Activated CD4-positive, alpha-beta T cell treated with anti-CD3 and anti-CD28 coated beads, Interleukin-2, amount 50 U/mL, for 24 hours (primary cell): ENCODE results near the gene SHMT2.

ENCODE experiments used
- DNase-seq, 2 donors: peaks; one replicate each; pipeline ENCODE4 v3.0.0-alpha.2; 2020; ENCODE audit warnings: low read depth in 1 of 2, low spot score in 1 of 2

SHMT2 gene

DNA sequence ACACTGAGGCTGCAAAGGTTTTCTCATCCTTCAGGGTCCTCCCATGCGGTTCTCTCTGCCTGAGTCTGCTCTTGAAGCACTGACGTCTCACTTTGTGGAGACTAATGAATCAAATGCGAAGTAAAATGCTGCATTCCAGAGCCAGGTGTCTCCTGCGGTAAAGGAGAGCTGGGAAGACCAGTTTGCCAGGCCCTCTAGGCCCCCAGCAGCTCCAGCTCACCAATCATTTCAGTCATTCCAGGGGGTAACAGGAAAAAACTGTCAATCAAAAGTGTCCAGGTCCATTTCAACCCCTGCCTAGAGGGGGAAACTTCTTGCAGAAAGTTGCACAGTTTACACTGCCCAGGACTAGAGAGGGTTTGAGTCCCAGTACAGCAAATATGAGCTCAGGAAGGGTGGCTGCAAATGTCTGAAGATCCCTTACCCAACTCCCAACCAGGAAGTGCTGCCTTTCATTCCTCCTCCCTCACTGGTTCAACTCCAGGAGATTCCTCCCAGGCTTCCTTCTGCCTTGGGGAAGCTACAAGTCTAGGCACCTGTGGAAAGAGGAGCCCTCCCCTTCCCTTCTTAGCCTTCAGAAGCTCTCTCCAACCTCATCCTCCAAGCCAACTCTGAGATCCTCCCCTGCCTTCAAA, 15.6 kb upstream of the SHMT2 start:
- DNase-seq: no peak

DNA sequence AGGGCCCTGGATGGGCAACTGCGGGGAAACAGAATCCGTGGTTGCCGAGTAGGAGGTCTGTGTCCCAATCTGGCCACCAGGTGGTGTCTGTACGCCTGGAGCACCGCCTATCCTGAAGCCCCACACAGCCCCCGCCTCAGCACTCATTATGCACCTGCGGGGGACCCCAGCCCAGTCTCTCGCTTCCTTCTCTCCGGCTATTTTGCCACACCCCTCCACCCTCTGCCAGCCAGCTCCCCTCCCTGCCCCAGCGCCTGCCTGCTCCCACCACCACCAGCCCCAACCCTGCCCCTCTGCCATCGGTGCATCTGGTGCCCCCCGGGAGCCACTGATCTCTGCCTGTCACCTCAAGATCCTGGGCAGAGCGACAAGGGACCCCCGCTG, 15.1 kb upstream of the SHMT2 start:
- DNase-seq: peak; percentile 43 to 44

GRCh38 chr12:57215065-57215464, 14.4 kb upstream of the SHMT2 start:
- no peak for DNase-seq

GRCh38 chr12:57215668-57216013, 13.9 kb upstream of the SHMT2 start:
- DNase-seq: no peak

DNA sequence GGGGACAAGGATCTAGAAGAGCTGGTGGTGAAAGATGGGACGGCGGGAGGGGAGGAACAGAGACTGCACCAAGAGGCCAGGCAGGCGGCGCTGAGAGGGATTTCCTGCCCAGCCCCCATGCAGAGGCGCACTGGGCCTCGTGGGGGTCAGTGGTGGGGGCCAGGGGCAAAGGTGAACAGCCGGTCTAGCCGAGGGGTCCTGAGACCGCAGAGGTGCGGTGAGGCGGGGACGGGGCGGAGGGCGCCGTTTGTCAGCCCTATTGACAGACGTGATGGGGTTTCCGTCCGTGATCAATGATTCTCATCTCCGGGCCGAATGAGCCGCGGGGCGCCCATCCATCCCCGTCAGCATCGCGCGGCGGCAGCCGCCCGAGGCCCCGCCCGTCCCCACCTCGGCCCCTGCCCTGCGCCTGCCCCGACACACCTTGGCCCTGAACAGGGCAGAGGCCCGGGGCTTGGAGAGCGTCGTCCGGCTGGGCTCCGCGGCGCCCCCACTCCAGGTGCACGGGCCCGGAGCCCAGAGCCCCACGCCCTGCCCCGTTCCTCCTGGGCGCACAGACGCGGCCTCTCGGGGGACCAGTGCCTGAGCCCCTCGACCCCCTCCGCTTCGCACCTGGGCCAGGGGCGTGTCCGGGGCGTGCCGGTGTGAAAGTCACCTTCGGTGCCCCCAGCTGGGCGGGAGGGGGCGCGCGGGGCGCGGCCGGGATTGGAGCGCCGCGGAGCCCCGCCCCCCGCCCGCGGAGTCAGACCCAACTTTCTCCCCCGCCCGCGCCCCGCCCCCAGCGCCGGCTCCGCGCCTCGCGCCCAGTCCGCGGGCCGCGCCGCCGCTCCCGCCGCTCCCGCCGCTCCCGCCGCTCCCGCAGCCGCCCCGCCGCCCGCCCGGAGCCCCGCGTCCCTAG, 13.2 kb upstream of the SHMT2 start, which contains the start of gene NXPH4:
Gene NXPH4 (plus strand): TSS at position 781 of the 898 bp plus-strand sequence. CDS start 176 bp downstream, outside the sequence.
- no peak for DNase-seq

GRCh38 chr12:57216921-57217879, 12.3 kb upstream of the SHMT2 start:
- no peak for DNase-seq

- no peak for DNase-seq
These were observed 11.3 kb upstream of the SHMT2 start for GRCh38 chr12:57218030-57218853.

DNA sequence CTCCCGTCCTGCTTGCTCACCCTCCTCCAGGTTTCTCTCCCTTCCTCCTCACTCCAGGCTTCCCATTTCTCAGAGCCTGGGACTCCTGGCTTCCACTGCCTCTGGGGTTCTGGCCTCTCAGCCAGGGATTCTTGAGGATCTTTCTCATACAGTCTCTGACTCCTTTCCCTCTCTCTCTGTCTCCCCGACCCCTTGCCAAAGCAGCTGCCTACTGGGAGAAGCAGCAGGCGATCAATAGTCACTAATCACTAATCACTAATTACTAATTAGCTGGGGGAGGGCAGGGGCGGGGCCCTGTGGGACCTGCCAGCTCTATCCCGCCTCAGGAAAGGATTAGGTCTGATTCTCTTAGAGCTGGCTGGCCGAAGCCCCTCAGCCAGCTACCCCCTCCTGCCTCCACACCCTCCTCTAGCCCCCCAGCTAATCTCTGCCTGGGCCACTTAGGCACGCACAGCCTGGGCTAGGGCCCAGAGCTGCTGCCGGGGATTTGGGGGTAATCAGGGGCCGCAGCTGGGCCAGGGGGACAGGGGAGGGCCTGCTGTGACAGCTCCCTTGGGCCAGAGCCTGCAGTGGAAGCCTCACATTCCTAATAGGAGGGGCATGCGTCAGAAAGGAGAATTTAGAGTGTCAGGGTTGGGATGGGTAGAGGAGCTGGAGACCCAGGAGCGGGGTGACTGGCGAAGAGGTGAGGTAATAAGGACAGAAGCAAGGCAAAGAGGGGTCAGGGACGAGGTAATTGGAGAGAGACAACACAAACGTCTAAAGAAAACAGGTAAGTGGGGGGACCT, 10.1 kb upstream of the SHMT2 start:
- DNase-seq: no peak

- no peak for DNase-seq
These were observed 9.3 kb upstream of the SHMT2 start for GRCh38 chr12:57219993-57220754.

GRCh38 chr12:57220770-57221168, 8.7 kb upstream of the SHMT2 start:
- DNase-seq: no peak

DNA sequence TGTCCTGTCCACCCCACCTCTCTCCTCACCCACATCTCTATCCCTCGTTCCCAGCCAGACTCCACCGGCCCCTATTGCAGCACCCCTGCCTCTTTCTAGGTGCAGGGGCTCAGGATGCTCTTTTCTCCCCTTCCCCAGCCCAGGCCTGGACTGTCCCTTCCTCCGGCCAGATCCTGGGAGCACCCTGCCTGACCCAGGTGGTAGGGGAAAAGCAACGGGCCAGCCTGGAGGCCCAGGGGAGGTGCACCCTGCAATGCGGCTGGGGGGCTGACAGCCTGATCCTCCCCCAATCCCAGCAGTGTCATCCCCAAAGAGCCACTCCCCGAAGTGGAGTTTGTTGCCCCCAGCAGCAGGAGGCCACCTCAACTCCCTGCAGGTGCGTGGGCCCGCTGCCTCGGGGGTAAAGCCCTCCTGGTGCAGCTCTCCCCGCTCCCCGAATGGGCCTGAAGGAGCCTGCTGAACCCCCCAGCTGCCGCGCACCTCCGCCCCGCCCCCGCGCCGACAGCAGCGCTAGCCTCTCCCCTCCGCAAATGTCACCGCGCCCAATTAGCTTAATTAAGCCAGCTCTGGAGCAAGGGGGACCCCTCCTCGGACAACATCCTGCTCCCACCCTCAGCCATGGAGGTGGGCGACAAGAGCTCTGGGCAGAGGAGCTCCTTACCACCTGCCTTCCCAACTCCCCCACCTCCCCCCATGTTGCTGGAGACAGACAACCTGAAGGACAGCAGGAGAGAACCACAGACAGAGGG, 8.2 kb upstream of the SHMT2 start:
- DNase-seq: no peak

GRCh38 chr12:57222286-57223190, 7.0 kb upstream of the SHMT2 start:
- DNase-seq: no peak

- no peak for DNase-seq
These were observed 6.0 kb upstream of the SHMT2 start for GRCh38 chr12:57223191-57224165.

- no peak for DNase-seq
These were observed 5.1 kb upstream of the SHMT2 start for GRCh38 chr12:57224278-57224972.

GRCh38 chr12:57224973-57225679, 4.4 kb upstream of the SHMT2 start:
- DNase-seq: no peak
